ENCODE data around the gene AGPS. TPM values are rescaled to one million over a fixed set of nuclear protein-coding genes. Genes with fewer than 3 reads are reported as not detected.
"Not testable (repeated sequence)": the region's sequence is repeated elsewhere in the genome, so short reads cannot be mapped to it uniquely, and the experiment has no call there.

Gene AGPS
- total RNA-seq, 1 experiment from 2014 or later = 69.9 TPM

GRCh38 chr2:177549171-177549570 is 156.6 kb downstream of the AGPS start:
- Mint-ChIP-seq H3K4me1 (ENCODE audit: low read depth, unreplicated experiment) (no peaks in the 10 kb centered on the region), H3K36me3 (ENCODE audit: insufficient read depth, unreplicated experiment) (peaks cover 29% of the 10 kb centered on the region), H3K4me3 (ENCODE audit: low read depth, unreplicated experiment) (no peak overlapping the region), H3K27me3 (ENCODE audit: unreplicated experiment) (no peaks in the 10 kb centered on the region), H3K9me3 (ENCODE audit: low read depth, unreplicated experiment) (no peaks in the 10 kb centered on the region), H3K27ac (ENCODE audit: unreplicated experiment) (no peak overlapping the region)
- DNase-seq = no peak
- no peak for TF ChIP-seq CTCF (IDR thresholded peaks at IDR 0.05; ENCODE audit: unreplicated experiment)
- CTCF ChIA-PET = interaction anchor here (0.6 kb wide), 1 partner anchor 157 kb away, joined by 3 read pairs; no protein-coding TSS in a partner anchor
- BruUV-seq (replicated peaks) = no TSS peak
- intact Hi-C loops (cut with micrococcal nuclease; ENCODE audit: unreplicated experiment) = no loop called here

- TF ChIP-seq CTCF (IDR thresholded peaks at IDR 0.05; ENCODE audit: unreplicated experiment) = no peak
- Mint-ChIP-seq H3K4me1 (ENCODE audit: low read depth, unreplicated experiment) (no peaks in the 10 kb centered on the region), H3K27ac (ENCODE audit: unreplicated experiment) (no peak overlapping the region), H3K27me3 (ENCODE audit: unreplicated experiment) (no peaks in the 10 kb centered on the region), H3K9me3 (ENCODE audit: low read depth, unreplicated experiment) (no peaks in the 10 kb centered on the region), H3K36me3 (ENCODE audit: insufficient read depth, unreplicated experiment) (peaks cover 29% of the 10 kb centered on the region), H3K4me3 (ENCODE audit: low read depth, unreplicated experiment) (no peak overlapping the region)
- CTCF ChIA-PET = interaction anchor here (0.6 kb wide), 1 partner anchor 299 kb away, joined by 4 read pairs; no protein-coding TSS in a partner anchor
- intact Hi-C loops (cut with micrococcal nuclease; ENCODE audit: unreplicated experiment) = loop anchor here (5.0 kb wide), 1 partner anchor 67 kb away; a partner anchor contains a TSS
- no peak for DNase-seq
- no TSS peak for BruUV-seq (replicated peaks)
These were observed 158.0 kb downstream of the AGPS start for GRCh38 chr2:177550264-177551200.

- CTCF ChIA-PET = interaction anchor here (0.6 kb wide), 1 partner anchor 300 kb away, joined by 4 read pairs; no protein-coding TSS in a partner anchor
- H3K36me3 Mint-ChIP-seq (ENCODE audit: insufficient read depth, unreplicated experiment) = peaks cover 22% of the 10 kb centered on the region
- intact Hi-C loops (cut with micrococcal nuclease; ENCODE audit: unreplicated experiment) = loop anchor here (5.0 kb wide), 1 partner anchor 66 kb away; a partner anchor contains a TSS
- DNase-seq; H3K4me3 Mint-ChIP-seq (ENCODE audit: low read depth, unreplicated experiment); H3K4me1 Mint-ChIP-seq (ENCODE audit: low read depth, unreplicated experiment); H3K9me3 Mint-ChIP-seq (ENCODE audit: low read depth, unreplicated experiment); BruUV-seq (replicated peaks); H3K27me3 Mint-ChIP-seq (ENCODE audit: unreplicated experiment); H3K27ac Mint-ChIP-seq (ENCODE audit: unreplicated experiment): not testable (repeated sequence)
These were observed 158.8 kb downstream of the AGPS start for GRCh38 chr2:177551360-177551759.

GRCh38 chr2:177551989-177552421 is 159.4 kb downstream of the AGPS start:
- CTCF ChIA-PET = interaction anchor here (0.6 to 1.1 kb wide), 2 partner anchors 37 to 52 kb away, joined by 3 read pairs; no protein-coding TSS in a partner anchor
- no peaks in the 10 kb centered on the region for H3K4me1 Mint-ChIP-seq (ENCODE audit: low read depth, unreplicated experiment)
- intact Hi-C loops (cut with micrococcal nuclease; ENCODE audit: unreplicated experiment) = loop anchor here (1.0 to 5.0 kb wide), 2 partner anchors 52 to 65 kb away; a partner anchor contains a TSS

More at GRCh38 chr2:177551989-177552421, 159.4 kb downstream of the AGPS start:
- Mint-ChIP-seq H3K9me3 (ENCODE audit: low read depth, unreplicated experiment) (no peaks in the 10 kb centered on the region), H3K4me3 (ENCODE audit: low read depth, unreplicated experiment) (peak overlapping the region; percentile 94), H3K27me3 (ENCODE audit: unreplicated experiment) (no peaks in the 10 kb centered on the region), H3K27ac (ENCODE audit: unreplicated experiment) (peak overlapping the region; percentile 99), H3K36me3 (ENCODE audit: insufficient read depth, unreplicated experiment) (peaks cover 20% of the 10 kb centered on the region)
- TF ChIP-seq CTCF (IDR thresholded peaks at IDR 0.05; ENCODE audit: unreplicated experiment) = no peak
- no TSS peak for BruUV-seq (replicated peaks)
- DNase-seq = peak; percentile 2
